Measurements from ENCODE around the gene C2orf72. TPM values are rescaled to one million over a fixed set of nuclear protein-coding genes. Genes with fewer than 3 reads are reported as not detected.
A peak's percentile ranks its signal among the peaks of the same experiment; 100 is the strongest.

The C2orf72 gene
- total RNA-seq, 1 donor from 2014 or later: not detected

- peaks cover 2% of the 10 kb centered on the region for H3K4me1 Mint-ChIP-seq (ENCODE audit: unreplicated experiment)
- no peaks in the 10 kb centered on the region for H3K36me3 Mint-ChIP-seq (ENCODE audit: unreplicated experiment)
- H3K4me3 Mint-ChIP-seq (ENCODE audit: unreplicated experiment): no peak overlapping the region
- DNase-seq (ENCODE audit: extremely low spot score, unreplicated experiment): no peak
- H3K27me3 Mint-ChIP-seq (ENCODE audit: unreplicated experiment): peaks cover 67% of the 10 kb centered on the region
- TF ChIP-seq CTCF (IDR thresholded peaks at IDR 0.05): no peak
- no peaks in the 10 kb centered on the region for H3K9me3 Mint-ChIP-seq (ENCODE audit: unreplicated experiment)
- H3K27ac Mint-ChIP-seq (ENCODE audit: unreplicated experiment): no peak overlapping the region
Measured at GRCh38 chr2:231039821-231040364, 2.6 kb downstream of the C2orf72 start.

GRCh38 chr2:231041061-231041689 lies 3.9 kb downstream of the C2orf72 start:
- Mint-ChIP-seq H3K4me1 (ENCODE audit: unreplicated experiment) (peaks cover 2% of the 10 kb centered on the region), H3K27ac (ENCODE audit: unreplicated experiment) (no peak overlapping the region), H3K27me3 (ENCODE audit: unreplicated experiment) (peaks cover 63% of the 10 kb centered on the region), H3K36me3 (ENCODE audit: unreplicated experiment) (no peaks in the 10 kb centered on the region), H3K9me3 (ENCODE audit: unreplicated experiment) (no peaks in the 10 kb centered on the region), H3K4me3 (ENCODE audit: unreplicated experiment) (no peak overlapping the region)
- no peak for DNase-seq (ENCODE audit: extremely low spot score, unreplicated experiment)
- TF ChIP-seq CTCF (IDR thresholded peaks at IDR 0.05): no peak

- TF ChIP-seq CTCF (IDR thresholded peaks at IDR 0.05): no peak
- Mint-ChIP-seq H3K4me1 (ENCODE audit: unreplicated experiment) (no peaks in the 10 kb centered on the region), H3K9me3 (ENCODE audit: unreplicated experiment) (no peaks in the 10 kb centered on the region), H3K36me3 (ENCODE audit: unreplicated experiment) (no peaks in the 10 kb centered on the region), H3K4me3 (ENCODE audit: unreplicated experiment) (no peak overlapping the region), H3K27me3 (ENCODE audit: unreplicated experiment) (peaks cover 54% of the 10 kb centered on the region), H3K27ac (ENCODE audit: unreplicated experiment) (no peak overlapping the region)
- no peak for DNase-seq (ENCODE audit: extremely low spot score, unreplicated experiment)
Measured at GRCh38 chr2:231043796-231044195, 6.5 kb downstream of the C2orf72 start.

- no peaks in the 10 kb centered on the region for H3K4me1 Mint-ChIP-seq (ENCODE audit: unreplicated experiment)
- no peak overlapping the region for H3K27ac Mint-ChIP-seq (ENCODE audit: unreplicated experiment)
- H3K9me3 Mint-ChIP-seq (ENCODE audit: unreplicated experiment): no peaks in the 10 kb centered on the region
- no peak overlapping the region for H3K4me3 Mint-ChIP-seq (ENCODE audit: unreplicated experiment)
- DNase-seq (ENCODE audit: extremely low spot score, unreplicated experiment): peak; percentile 49
- H3K36me3 Mint-ChIP-seq (ENCODE audit: unreplicated experiment): no peaks in the 10 kb centered on the region
- TF ChIP-seq CTCF (IDR thresholded peaks at IDR 0.05): no peak
- peaks cover 34% of the 10 kb centered on the region for H3K27me3 Mint-ChIP-seq (ENCODE audit: unreplicated experiment)
Measured at GRCh38 chr2:231046916-231047273, 9.6 kb downstream of the C2orf72 start.

GRCh38 chr2:231047274-231047922 lies 10.1 kb downstream of the C2orf72 start:
- Mint-ChIP-seq H3K27me3 (ENCODE audit: unreplicated experiment) (peaks cover 33% of the 10 kb centered on the region), H3K36me3 (ENCODE audit: unreplicated experiment) (no peaks in the 10 kb centered on the region), H3K4me3 (ENCODE audit: unreplicated experiment) (no peak overlapping the region), H3K9me3 (ENCODE audit: unreplicated experiment) (no peaks in the 10 kb centered on the region), H3K4me1 (ENCODE audit: unreplicated experiment) (no peaks in the 10 kb centered on the region), H3K27ac (ENCODE audit: unreplicated experiment) (no peak overlapping the region)
- peak; percentile 71 for DNase-seq (ENCODE audit: extremely low spot score, unreplicated experiment)
- TF ChIP-seq CTCF (IDR thresholded peaks at IDR 0.05): no peak

Data from osteocyte (in vitro differentiated cells).